HG02885 (cell line): ENCODE results near the gene PPP2R2C.

ENCODE experiments used
- ATAC-seq: cut with Tn5 transposase; IDR thresholded peaks from one replicate; pipeline ENCODE4 v1.9.1; 2021; ENCODE audit warnings: mild to moderate bottlenecking; ENCODE audit not compliant: unreplicated experiment, poor library complexity

The PPP2R2C gene

DNA sequence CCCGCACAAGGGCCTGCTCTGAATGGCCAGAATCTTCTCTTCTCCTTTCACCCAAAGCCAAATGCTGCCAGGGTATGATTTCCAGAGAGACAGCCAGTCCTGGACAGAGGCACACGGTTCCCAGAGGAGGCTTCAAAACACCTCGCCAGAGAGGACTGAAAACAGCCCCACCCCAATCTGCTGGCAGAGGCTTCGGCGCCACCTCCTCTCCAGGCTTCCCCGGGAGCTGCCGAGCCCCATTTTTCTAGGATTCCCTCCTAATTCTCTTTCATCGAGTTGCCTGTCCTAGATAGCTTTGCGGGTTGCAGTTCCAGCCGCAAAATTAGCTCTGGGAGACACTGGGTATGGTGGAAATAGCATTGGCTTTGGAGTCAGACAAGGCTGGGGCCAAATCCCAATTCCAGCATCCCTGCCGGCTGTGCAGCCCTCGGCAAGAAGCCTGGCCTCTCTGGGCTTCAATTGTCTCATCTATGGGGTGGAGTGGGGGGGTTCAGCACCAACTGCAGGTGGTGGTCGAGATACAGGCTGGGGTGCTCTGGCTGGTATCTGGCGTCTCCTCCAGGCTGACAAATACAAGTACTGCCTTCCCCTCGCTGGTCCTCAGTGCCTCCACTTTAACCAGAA, 22.6 kb downstream of the PPP2R2C start:
- ATAC-seq: no peak

DNA sequence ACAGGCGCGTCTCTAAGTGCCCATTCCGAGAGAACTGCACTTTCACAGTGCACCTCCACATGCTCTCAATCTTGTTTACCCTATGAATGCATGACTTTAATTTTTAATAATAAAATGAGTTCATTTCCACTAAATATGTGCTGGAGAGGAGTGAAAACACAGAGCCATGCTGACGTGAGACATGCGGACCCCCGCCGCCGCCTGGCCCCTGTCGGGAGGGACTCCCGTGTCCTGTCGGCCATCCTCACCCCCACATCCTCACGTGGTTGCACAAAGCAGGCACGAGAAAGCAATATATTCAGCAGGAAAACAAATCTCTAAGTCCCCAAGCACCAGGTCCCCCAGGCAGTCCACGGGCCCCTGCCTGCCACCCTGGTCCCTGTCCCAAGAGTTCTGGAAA, 23.1 kb downstream of the PPP2R2C start:
- ATAC-seq: no peak

DNA sequence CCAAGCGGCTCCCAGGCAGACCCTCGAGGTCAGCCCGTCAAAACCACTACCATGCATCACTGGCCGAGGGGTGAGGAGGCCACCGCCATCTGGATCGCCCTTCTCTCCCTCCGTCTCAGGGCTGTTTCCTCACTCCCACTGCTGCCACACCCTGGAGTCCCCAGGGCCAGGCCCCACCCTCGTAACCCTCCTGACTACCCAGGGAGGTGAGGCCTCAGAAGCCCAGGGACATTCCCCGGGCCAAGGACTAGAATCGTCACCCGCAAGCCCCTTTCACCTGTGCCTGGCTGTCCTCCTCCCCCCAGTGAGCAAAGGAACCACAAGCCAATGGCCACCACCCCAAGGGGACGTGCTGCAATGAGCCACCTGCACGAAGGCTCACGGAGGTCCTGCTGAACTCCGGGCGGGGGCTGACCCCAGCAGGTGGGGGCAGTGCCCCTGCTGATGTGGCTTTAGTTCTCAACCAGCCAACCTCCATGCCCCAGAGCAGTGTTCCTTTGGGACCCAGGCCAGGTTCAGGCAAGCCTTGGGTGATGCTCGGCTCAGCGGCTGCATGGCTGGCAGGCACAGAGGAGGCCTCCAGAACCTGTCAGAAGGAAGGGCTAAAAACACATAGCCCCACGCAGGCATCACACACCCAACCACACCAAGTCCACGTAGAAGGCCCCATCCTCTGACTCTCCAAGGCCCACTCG, 23.8 kb downstream of the PPP2R2C start:
- no peak for ATAC-seq

DNA sequence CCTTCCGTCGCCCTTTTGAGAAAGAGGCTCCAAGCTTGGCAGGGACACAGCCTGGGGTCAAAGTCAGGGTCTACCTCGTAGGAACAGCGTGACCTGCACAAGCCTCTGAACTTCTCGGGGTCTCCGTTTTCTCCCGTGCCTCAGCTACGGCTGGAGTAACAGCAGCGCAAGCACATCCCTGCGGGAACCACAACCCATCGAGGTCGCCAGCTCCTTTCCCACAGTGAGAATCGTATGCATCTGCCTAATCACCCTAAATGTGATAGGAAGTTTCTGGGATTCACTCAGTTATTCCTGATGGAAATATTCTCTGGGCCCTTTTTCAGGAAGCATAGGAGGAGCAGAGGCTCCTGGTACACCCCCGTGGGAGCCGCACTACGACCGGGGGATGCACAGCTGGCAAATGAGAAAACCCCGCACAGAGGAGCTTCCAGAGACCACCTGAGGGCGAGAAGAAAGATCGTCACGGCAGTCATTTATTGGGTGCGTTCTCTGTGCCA, 24.7 kb downstream of the PPP2R2C start:
- no peak for ATAC-seq

DNA sequence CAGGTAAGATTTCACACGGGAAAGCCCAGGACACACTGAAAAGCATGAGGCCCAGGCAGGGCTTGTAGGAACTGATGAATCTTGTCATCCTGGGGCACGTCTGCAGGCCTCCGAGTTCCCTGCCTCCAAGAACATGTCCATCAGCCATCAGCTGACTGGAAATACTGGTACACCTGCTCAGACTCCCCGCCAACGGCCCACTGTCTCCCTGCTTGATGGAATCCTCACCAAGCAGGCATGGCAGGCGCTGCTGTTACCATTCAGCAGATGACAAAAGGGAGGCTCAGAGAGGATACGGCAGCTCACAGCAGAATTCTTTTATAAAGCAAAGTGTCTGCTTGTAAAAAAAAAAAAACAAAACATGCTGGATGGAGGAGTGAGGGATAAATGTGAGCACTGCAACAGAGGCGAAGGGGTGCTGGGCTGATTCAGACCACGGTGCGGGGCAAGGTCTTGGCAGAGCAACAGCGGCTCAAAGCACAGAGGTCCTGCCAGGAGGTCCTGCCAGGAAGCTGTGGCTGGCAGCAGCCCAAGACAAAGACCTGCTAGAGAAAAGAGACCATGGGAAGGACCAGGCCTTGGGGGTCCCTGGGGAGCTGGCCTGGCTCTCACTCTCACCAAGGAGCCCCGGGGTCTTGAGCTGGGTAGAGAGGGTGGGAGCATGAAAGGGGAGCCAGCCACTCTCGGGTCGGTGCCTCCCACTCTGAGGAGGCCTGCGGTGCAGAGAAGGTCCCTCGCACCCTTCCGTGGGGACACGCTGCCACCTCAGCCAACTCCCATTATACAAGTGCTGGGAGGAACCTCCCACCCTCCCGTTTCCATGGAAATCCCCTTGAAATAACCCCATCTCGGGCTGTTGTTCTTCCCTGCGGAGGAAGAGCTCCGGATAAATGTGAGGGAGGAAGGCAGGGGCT, 25.6 kb downstream of the PPP2R2C start:
- no peak for ATAC-seq

DNA sequence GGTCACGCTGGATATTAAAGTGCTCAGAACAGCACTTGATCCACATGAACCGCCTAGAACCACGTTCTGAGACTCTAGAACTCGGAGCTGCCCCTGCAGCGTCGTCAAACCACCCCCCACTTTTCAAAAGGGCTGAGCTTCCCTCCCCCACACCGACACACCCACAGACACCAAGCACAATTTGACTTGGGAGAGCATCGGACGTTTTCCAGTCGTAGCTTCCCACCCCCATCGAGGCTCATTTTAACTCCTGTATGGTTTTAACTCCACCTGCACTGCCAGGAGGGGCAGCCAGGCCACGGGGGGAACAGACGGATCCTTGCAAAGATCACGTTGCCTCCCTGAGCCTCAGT, 26.3 kb downstream of the PPP2R2C start:
- ATAC-seq: no peak

DNA sequence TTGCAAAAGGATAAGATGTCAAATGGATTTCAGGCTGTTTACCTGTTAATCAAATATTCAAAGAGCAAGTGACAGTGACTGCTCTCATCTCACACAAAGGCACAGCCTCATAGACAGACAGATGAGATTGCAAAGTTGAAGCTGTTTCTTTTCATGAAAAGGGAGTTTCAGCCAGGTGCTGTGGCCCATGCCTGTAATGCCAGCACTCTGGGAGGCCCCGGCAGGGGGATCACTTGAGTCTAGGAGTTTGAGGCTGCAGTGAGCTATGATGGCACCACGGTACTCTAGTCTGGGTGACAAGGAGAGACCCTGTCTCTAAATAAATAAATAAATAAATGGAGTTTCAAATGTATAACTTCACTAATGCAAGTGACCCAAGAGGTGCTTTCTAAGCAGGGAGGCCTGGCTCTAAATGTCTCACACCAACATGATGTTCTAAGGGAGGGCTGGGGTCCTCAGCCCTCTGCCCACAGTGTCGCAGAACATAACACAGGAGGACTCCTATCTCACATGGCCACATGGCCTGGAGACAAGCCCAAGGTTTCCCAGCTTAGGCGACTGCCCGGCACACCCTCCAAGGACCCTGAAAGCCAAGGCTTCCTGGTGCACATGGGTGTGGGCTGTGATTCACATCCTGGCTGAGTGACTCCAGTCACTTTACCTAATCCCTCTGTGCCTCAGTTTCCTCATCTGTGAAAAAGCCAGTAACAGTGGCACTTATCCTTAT, 26.8 kb downstream of the PPP2R2C start:
- ATAC-seq: no peak

DNA sequence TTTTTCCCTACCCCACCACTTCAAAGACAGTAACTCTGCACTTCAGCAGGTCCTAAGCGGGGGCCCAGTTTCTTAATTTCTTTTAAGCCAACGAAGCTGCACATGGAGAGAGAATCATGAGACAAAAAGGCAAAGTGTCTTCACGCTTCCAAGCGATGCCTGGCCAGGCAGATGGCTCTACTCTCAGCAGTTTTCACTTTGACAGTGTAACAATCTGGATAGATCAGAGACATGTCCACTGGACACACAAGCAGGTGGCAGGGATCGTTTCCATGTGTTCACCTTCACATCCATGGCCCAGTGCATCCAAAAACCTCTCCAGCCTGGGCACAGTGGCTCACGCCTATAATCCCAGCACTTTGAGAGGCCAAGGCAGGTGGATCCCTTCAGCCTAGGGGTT, 27.8 kb downstream of the PPP2R2C start:
- no peak for ATAC-seq

DNA sequence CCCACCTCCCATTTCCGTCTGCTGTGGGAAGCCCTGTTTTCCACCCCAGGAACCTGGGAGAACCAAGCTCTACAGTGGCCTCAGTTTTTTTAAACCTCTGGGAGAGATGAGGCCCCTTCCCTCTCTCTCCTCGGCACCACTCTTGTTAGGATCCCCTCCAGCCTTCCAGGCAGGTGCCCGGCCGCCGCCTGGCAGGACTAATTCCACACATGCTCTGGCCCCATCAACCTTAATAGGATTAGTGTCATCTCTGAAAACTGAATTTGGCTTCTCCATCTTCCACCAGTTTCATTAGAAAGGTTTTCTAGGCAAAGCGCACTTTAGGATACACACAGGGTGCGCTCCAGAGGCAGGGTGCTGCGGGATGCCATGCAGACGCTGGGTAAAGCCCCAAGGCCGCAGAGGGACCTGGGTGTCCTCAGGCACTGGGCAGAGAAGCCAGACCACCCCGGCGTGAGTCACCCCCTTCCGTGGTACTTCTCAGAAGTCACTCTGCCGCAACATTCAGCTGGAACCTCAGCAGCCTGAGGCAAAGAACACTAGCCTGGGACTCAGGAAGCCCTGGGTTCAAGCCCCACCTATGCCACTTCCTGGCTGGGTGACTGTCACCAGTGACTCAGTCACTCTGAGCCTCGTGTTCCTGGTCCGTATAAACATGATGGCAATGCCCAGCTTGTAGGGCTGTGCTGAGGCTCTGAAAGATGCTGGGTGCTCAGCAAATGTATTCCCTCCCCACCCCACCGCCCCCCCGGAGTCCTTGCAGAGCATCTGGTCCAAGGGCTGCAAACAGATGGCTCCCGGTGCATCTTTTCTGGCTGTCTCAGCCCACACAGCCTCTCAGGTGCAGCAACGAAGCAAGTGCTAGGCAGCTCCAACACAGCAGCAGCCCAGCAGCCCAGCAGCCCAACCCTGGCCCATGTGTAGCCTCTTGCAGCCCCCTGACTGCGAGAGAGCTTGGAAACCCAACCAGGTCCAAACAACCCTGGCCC, 29.1 kb downstream of the PPP2R2C start:
- ATAC-seq: no peak

DNA sequence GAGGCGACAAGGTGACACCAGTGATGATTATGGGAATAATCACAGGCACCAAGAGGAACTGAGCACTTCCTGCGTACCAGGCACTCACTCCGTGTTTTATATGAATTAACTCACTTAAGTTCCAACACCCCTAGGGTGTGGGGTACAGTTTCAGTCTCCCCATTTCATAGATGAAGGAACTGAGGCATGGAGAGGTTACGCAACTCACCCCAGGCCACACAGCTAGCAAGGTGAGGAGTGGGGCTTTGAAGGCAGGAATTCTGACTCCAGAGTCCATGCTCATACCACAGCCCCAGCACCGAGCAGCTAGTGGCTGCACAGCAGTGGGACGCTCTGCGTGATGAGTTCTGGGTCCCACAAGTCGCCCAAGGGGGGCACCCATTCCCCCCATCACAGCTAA, 29.9 kb downstream of the PPP2R2C start:
- no peak for ATAC-seq

DNA sequence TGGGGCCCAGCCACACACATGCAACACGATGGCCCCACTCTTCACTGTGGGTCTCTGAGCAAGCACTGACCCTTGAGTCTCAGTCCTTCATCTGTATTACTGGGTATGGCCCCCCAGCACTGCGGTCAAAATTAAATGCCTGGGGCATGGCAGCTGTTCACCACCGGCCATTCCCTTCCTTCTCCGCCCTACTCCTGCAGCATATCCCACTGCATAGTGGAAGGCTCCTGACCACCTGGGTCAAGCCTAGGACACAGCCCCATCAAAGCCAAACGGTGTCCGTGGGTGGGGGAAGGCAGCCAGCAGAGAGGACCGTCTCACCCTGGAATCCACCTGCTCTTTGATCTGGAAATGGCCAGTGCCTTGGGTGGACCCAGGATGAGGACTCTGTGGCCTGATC, 30.7 kb downstream of the PPP2R2C start:
- no peak for ATAC-seq

DNA sequence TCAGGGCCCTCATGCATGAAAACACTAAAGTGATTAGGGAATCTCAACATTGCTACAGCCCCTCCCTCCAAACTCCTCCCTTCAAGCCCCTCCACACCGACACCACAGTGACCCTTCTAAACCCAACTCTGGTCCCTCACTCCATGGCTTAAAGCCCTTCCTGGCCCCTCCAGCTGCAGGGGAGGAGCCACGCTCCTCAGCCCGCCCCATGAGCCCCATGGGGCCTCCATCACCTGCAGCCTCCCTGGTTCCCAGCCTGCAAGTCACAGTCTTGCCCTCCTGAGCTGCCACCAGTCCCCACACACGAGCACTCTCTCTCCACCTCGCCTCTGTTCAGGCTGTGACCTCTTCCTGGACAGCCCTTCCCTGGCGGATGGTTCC, 31.2 kb downstream of the PPP2R2C start:
- ATAC-seq: no peak

DNA sequence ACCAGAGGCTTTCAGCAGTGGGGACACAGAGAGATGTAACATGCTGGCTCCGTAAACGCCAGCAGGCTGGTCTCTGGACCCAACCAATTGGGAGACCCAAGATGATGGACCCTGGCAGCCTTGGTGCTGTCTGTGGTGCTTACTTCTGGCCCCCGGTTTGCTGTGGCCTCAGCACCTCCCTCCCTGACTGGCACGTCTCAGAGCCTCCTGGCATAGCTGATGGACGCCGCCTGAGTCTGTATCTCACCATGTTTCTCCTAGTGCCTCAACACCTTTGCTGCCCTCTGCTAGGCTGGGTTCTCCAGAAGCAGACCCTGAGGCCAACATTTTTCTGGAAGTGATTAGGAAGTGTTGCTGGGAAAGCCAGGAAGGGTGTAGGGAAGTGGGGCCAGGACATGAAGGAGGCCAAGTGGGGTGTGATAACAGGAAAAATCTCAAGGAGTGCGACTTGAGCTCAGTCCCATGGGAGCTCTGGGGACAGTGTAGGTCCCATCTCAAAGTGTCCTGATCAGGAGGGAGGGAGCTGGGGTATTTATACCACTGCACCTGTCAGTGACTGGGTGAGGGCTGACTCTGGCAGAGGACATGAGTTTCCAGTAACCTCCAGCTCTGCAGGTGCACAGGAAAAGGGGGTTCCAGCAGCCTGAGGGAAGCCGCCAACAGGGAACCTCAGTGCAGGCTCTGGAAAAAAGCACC, 31.8 kb downstream of the PPP2R2C start:
- ATAC-seq: no peak

DNA sequence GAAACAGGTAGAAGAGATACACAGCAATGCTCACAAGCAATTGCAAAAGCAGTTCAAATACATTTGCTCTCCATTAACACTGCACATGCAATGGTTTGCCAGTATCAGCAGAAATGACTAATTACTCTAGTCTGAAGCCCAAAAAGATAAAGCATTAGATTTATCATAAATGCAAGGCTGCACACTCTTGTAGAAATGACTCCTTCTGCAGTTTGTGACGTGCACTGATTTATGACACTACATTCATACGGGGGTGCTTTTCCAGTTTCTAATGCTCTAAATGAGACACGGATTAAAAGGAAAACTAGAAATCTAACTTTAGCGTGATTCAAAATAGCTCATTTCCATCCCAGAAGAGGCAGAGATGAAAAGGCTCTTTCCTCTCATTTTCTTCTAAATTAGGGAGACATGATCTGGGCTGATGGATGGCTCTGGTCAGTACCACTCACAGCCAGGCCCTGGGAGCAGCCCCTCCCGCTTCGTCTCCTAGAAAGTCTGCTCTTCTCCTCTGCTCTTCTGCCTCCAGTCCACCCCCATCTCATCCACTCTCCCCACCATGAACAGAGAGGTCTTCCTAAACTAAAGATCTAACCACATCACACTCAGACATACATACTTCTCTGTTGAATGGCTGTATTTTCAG, 33.2 kb downstream of the PPP2R2C start:
- no peak for ATAC-seq

DNA sequence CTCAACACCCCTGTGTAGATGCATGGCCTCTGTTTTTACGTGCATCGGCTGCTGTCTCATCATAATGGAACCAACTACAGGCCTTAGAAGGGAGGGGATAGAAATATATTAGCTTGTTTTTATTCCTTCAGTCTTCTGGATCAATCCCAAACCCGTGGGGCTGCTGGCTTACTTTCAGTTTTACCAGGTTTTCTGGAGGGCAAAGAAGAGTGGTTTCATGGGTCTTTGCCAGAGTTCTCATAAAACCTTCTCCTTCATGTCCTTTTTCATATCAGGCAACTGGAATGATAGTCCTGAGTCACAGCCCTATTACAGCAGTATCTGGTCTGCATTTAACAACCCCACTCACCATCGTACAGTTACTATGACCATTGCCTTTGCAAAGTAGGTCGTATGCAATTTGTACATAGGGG, 34.6 kb downstream of the PPP2R2C start:
- ATAC-seq: no peak

DNA sequence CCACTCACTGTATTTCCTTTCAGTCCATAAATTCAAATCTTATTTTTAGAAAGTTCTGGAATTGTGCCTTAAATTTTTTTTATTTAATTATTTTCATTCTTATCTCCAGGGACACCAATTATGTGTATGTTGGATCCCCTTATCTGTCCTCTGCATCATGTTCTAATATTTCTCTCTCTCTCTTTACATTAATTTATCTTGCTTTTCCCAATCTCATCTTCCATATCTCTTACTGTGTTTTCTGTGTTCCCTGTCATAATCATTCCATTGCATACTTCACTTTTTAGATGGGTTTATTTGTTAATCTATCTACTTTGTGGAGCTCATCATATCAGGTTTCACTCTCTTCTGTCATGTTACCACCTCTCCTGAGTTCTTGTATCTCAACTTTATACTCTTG, 37.4 kb downstream of the PPP2R2C start:
- no peak for ATAC-seq

DNA sequence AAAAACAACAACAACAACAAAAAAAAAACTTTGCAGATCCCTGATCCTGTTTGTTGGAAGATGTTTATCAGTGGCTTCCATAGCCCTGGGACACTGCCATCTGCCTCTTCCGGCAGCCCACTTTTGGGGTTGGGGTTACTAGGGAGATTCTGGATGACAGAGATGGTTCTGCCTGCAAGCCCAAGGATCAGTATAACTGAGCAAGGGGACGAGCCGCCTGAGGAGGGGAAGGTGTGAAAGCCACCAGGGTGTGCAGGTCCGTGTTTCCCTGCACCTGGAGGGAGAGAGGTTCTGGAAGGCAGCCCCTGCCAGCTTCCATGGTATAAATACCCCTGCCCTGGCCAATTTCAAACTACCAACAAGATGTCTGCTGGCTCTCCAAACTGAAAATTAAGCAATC, 41.5 kb downstream of the PPP2R2C start:
- ATAC-seq: no peak

DNA sequence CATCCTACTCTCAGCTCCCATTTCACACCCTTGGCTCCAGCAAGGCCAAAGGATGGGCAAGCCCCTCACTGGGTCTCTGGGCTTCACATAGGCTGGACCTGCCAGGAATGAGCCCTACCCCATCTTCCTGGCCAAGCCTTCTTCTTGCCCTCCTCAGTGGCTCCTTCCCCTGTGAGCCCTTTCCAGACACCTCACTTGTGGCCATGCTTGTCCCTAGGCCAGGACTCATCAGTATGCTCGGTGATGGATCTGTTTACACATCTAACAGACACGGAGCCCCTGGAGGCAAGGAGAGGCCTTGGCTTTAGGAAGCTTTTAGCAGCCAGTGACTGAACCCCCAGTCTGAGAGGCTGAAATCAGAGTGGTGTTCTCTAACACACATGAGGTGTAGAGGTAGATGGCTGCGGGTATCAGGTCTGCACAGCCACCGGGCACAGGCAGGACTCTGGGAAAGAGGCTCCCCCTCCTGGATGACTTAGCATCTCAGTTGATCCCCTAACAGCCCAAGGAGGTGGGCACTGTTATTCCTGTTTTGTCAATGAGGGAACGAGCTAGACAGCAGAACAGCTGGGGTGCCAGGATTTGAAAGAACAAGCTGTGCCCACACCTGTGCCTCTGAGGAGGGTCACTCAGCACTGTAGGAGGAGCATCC, 44.8 kb downstream of the PPP2R2C start:
- no peak for ATAC-seq
